ENCODE results near the gene WDR12. TPM values are rescaled to one million over a fixed set of nuclear protein-coding genes. Genes with fewer than 3 reads are reported as not detected.
A peak's percentile ranks its signal among the peaks of the same experiment; 100 is the strongest.

The WDR12 gene
- total and polyA plus RNA-seq, 9 of the 15 experiments (the other 6 are each of a cell fraction or from before 2014, with no cell fraction given): 109 to 554 (median 174) TPM

DNA sequence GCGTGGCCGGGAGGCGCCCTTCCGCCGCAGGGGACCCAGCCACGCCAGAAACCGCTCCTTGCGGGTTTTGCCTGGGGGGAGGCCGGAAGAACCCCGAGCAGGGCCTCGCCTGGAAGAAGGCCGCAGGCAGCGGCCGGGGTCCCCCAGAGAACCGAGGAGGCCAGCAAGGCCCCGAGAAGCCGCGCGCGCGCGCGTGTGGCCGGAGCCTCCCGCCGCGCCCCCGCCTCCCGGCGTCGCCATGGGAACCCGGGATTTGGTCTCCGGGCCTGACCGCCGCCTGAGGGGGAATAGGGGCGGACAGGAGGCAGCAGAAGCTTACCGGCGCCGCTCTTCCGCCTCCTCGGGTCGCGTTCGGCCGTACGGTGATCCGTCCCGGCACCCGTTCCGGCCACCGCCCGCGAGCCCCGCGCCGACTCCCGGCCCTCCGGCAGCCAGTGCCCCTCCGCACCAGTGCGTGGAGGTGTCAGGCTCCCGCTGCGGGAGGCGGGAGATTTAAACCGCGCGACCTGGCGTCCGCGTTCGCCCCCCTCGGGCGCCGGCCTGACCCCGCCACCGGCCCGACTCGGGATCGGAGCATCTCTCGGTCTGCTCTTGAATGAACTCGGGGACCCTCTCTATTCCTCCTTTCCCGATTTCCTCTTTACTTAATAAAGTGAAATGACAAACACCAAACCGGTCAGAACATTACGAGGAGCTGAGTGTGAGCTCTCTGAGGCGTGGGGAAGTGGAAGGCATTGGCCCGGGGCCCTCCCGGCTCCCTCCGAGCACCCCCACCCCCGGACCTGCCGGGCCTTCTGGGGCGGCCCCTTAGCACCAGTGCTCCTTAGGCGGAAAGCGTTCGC, 40.0 kb downstream of the WDR12 start, which contains the start of gene ICA1L (continued):
- TF ChIP-seq, protein P1, sequence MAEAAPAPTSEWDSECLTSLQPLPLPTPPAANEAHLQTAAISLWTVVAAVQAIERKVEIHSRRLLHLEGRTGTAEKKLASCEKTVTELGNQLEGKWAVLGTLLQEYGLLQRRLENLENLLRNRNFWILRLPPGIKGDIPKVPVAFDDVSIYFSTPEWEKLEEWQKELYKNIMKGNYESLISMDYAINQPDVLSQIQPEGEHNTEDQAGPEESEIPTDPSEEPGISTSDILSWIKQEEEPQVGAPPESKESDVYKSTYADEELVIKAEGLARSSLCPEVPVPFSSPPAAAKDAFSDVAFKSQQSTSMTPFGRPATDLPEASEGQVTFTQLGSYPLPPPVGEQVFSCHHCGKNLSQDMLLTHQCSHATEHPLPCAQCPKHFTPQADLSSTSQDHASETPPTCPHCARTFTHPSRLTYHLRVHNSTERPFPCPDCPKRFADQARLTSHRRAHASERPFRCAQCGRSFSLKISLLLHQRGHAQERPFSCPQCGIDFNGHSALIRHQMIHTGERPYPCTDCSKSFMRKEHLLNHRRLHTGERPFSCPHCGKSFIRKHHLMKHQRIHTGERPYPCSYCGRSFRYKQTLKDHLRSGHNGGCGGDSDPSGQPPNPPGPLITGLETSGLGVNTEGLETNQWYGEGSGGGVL (CRISPR knock-in tag; IDR thresholded peaks at IDR 0.05): no peak
- TF ChIP-seq ZNF778 (CRISPR knock-in tag; IDR thresholded peaks at IDR 0.05) (no peak), THAP12 (CRISPR knock-in tag; IDR thresholded peaks at IDR 0.05) (no peak), NR2F6 (CRISPR knock-in tag; IDR thresholded peaks at IDR 0.05) (no peak), HMGN3 (IDR thresholded peaks at IDR 0.05; ENCODE audit: borderline replicate concordance, extremely low read depth, insufficient read length, low read depth, low read length) (peak; percentile 8), HDAC2 (IDR thresholded peaks at IDR 0.05) (no peak), ZNF212 (CRISPR knock-in tag; IDR thresholded peaks at IDR 0.05) (no peak), CCNT2 (IDR thresholded peaks at IDR 0.05; ENCODE audit: borderline replicate concordance, extremely low read depth, insufficient read length, low read depth, low read length) (no peak), ZNF121 (CRISPR knock-in tag; conservative IDR thresholded peaks at IDR 0.05) (no peak), ZNF584 (CRISPR knock-in tag; IDR thresholded peaks at IDR 0.05; ENCODE audit: low read depth) (no peak), ZBTB7A (IDR thresholded peaks at IDR 0.05; ENCODE audit: borderline replicate concordance, control insufficient read depth, low read depth, low read length) (peak; percentile 51; the same call in 1 of the 2 replicates), XRCC5 (IDR thresholded peaks at IDR 0.05; ENCODE audit: low read depth, low read length) (no peak), CREB5 (CRISPR knock-in tag; IDR thresholded peaks at IDR 0.05) (no peak), ESRRB (CRISPR knock-in tag; IDR thresholded peaks at IDR 0.05; ENCODE audit: borderline replicate concordance) (no peak), PHF21A (IDR thresholded peaks at IDR 0.05; ENCODE audit: borderline replicate concordance, low read depth) (no peak)
- TF ChIP-seq, protein P2, sequence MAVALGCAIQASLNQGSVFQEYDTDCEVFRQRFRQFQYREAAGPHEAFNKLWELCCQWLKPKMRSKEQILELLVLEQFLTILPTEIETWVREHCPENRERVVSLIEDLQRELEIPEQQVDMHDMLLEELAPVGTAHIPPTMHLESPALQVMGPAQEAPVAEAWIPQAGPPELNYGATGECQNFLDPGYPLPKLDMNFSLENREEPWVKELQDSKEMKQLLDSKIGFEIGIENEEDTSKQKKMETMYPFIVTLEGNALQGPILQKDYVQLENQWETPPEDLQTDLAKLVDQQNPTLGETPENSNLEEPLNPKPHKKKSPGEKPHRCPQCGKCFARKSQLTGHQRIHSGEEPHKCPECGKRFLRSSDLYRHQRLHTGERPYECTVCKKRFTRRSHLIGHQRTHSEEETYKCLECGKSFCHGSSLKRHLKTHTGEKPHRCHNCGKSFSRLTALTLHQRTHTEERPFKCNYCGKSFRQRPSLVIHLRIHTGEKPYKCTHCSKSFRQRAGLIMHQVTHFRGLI (CRISPR knock-in tag; IDR thresholded peaks at IDR 0.05): no peak
- TF ChIP-seq, protein P3, sequence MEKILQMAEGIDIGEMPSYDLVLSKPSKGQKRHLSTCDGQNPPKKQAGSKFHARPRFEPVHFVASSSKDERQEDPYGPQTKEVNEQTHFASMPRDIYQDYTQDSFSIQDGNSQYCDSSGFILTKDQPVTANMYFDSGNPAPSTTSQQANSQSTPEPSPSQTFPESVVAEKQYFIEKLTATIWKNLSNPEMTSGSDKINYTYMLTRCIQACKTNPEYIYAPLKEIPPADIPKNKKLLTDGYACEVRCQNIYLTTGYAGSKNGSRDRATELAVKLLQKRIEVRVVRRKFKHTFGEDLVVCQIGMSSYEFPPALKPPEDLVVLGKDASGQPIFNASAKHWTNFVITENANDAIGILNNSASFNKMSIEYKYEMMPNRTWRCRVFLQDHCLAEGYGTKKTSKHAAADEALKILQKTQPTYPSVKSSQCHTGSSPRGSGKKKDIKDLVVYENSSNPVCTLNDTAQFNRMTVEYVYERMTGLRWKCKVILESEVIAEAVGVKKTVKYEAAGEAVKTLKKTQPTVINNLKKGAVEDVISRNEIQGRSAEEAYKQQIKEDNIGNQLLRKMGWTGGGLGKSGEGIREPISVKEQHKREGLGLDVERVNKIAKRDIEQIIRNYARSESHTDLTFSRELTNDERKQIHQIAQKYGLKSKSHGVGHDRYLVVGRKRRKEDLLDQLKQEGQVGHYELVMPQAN (IDR thresholded peaks at IDR 0.05; ENCODE audit: borderline replicate concordance): no peak

Measured in K562 (cell line).